K562 (cell line): Measurements from ENCODE around the gene PHPT1.

ENCODE experiments used
- E2F4 ChIP-seq: sonication (generic); formaldehyde crosslinking; IDR thresholded peaks from 2 replicates; pipeline ENCODE4 v1.8.0; 2022; ENCODE audit warnings: mild to moderate bottlenecking, low read depth, missing genetic modification reagents
- ELF1 ChIP-seq: fragments of 200-800 bp; sonication (Bioruptor generic); IDR thresholded peaks from 2 replicates; pipeline ENCODE4 v1.6.1; 2016; ENCODE audit warnings: missing genetic modification characterization, missing compliant biosample characterization
- PRDM10 ChIP-seq: fragments of 450-650 bp; IDR thresholded peaks from 2 replicates; pipeline ENCODE4 v1.6.1; 2018; ENCODE audit not compliant: partially characterized antibody
- PURB ChIP-seq: sonication (generic); formaldehyde crosslinking; IDR thresholded peaks from 2 replicates; pipeline ENCODE4 v1.9.0; 2021; ENCODE audit warnings: low read depth, mild to moderate bottlenecking, missing genetic modification reagents

GRCh38 chr9:136852664-136853595 is 3.7 kb downstream of the PHPT1 start:
- TF ChIP-seq PRDM10 = no peak
- no peak for TF ChIP-seq ELF1 (tag)
- TF ChIP-seq PURB = no peak
- TF ChIP-seq E2F4 (CRISPR knock-in tag) = no peak
